Esophagus squamous epithelium (tissue), 4 donors: ENCODE data around the gene VPS41.

Source experiments
- POLR2A ChIP-seq, 4 donors: fragments of 450-650 bp; IDR thresholded peaks; one replicate each; pipeline ENCODE4 v1.6.1; 2017; ENCODE audit warnings: antibody characterized with exemption in 4 of 4, mild to moderate bottlenecking in 4 of 4, moderate library complexity in 3 of 4
- TF ChIP-seq, protein P1 (sequence below), 6 experiments: fragments of 450-650 bp in 4 of 6; fragments of 200-600 bp in 2 of 6; sonication (generic) in 2 of 6; IDR thresholded peaks; one replicate each; pipeline ENCODE4 v1.5.1; 2016 to 2019; ENCODE audit warnings: antibody characterized with exemption in 6 of 6, mild to moderate bottlenecking in 4 of 6, moderate library complexity in 4 of 6

DNA sequence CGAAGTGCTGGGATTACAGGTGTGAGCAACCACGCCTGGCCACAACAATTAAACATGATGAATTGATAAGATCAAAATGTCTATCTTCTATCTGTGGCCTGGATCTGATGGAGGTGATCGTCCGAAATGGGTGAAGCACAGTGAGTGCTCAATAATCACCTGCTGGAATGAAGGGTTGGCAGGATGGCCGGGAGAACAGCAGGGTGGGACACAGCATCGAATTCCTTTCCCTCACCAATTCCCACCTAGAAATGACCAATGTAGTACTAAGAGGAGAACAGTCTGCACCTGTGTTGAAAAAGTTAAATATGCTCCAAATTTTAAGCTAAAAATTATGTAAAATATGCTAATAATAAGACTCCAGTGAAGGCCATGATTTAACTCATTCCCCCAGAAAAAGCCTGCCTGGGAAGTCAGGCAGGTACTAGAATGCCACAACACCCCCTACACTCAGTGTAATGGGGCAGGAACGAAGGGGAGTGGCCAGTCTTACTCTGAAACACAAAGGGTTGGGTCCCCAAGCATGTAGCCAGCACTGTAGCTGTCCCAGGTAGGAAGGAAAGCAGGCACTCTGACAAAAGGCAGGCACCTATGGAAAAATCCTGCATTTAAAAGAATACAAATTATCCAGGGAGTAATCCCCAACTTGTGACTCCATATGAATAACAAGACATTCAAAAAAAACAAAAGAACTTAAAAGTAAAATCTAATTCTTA, 110.3 kb downstream of the VPS41 start:
- TF ChIP-seq, protein P1, sequence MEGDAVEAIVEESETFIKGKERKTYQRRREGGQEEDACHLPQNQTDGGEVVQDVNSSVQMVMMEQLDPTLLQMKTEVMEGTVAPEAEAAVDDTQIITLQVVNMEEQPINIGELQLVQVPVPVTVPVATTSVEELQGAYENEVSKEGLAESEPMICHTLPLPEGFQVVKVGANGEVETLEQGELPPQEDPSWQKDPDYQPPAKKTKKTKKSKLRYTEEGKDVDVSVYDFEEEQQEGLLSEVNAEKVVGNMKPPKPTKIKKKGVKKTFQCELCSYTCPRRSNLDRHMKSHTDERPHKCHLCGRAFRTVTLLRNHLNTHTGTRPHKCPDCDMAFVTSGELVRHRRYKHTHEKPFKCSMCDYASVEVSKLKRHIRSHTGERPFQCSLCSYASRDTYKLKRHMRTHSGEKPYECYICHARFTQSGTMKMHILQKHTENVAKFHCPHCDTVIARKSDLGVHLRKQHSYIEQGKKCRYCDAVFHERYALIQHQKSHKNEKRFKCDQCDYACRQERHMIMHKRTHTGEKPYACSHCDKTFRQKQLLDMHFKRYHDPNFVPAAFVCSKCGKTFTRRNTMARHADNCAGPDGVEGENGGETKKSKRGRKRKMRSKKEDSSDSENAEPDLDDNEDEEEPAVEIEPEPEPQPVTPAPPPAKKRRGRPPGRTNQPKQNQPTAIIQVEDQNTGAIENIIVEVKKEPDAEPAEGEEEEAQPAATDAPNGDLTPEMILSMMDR (IDR thresholded peaks at IDR 0.05), result no peak
- TF ChIP-seq POLR2A (IDR thresholded peaks at IDR 0.05), result no peak
